Suprapubic skin (tissue), 4 donors: Measurements from ENCODE around the gene SLC6A6. TPM values are rescaled to one million over a fixed set of nuclear protein-coding genes. Genes with fewer than 3 reads are reported as not detected.

Source experiments
- DNase-seq, 2 donors: peaks; one replicate each; pipeline ENCODE4 v3.0.0-alpha.2; 2019; ENCODE audit warnings: low spot score in 2 of 2
- H3K27ac ChIP-seq: fragments of 200-600 bp; sonication (generic); one replicate; pipeline ENCODE4 v1.5.1; 2019
- H3K27me3 ChIP-seq: fragments of 200-600 bp; sonication (generic); one replicate; pipeline ENCODE4 v1.5.1; 2019
- H3K36me3 ChIP-seq: fragments of 200-600 bp; sonication (generic); one replicate; pipeline ENCODE4 v1.5.1; 2019
- H3K4me1 ChIP-seq: fragments of 200-600 bp; sonication (generic); one replicate; pipeline ENCODE4 v1.5.1; 2019
- H3K4me3 ChIP-seq: fragments of 200-600 bp; sonication (generic); one replicate; pipeline ENCODE4 v1.5.1; 2019; ENCODE audit warnings: mild to moderate bottlenecking
- H3K9me3 ChIP-seq: fragments of 200-600 bp; sonication (generic); one replicate; pipeline ENCODE4 v1.5.1; 2019
- CTCF ChIP-seq, 2 donors: fragments of 200-600 bp in 1 of 2; fragments of 450-650 bp in 1 of 2; sonication (generic) in 1 of 2; IDR thresholded peaks; one replicate each; pipeline ENCODE4 v1.5.1; 2016 to 2019; ENCODE audit warnings: antibody characterized with exemption in 2 of 2, mild to moderate bottlenecking in 1 of 2, moderate library complexity in 1 of 2
- EP300 ChIP-seq: sonication (generic); formaldehyde crosslinking; IDR thresholded peaks from one replicate; pipeline ENCODE4 v1.6.1; 2017; ENCODE audit warnings: antibody characterized with exemption
- POLR2A ChIP-seq, 2 donors: fragments of 450-650 bp; IDR thresholded peaks; one replicate each; pipeline ENCODE4 v1.6.1; 2017; ENCODE audit warnings: antibody characterized with exemption in 2 of 2, mild to moderate bottlenecking in 2 of 2, moderate library complexity in 2 of 2
- POLR2AphosphoS5 ChIP-seq, 3 donors: sonication (generic); formaldehyde crosslinking; IDR thresholded peaks; one replicate each; pipeline ENCODE4 v1.6.1; 2017; ENCODE audit warnings: antibody characterized with exemption in 3 of 3
- whole genome bisulfite sequencing: methylation state at CpG from one replicate; pipeline ENCODE4 v1.1.5; 2018; 5-methylcytosine and 5-hydroxymethylcytosine counted together
- total RNA-seq, 4 donors: library from RNA; depleted of rRNA; stranded (reverse); fragments of >200 nt; gene quantifications; one replicate each; pipeline ENCODE4 v1.1.0, GENCODE V29; 2016

SLC6A6 gene
- total RNA-seq, 4 donors from 2014 or later = 85.4 to 149 (median 102) TPM

- 55% methylated on average over 7 of the region's 7 CpGs for whole genome bisulfite sequencing
Observed at GRCh38 chr3:14488286-14489041, 86.1 kb downstream of the SLC6A6 start.

GRCh38 chr3:14489641-14490040 is 87.2 kb downstream of the SLC6A6 start:
- no peak for TF ChIP-seq EP300
- TF ChIP-seq POLR2A (IDR thresholded peaks at IDR 0.05) = no peak
- TF ChIP-seq POLR2AphosphoS5 (IDR thresholded peaks at IDR 0.05) = no peak
- no peak for TF ChIP-seq CTCF (IDR thresholded peaks at IDR 0.05)
- 85% methylated on average over 2 of the region's 7 CpGs for WGBS
- no peak overlapping the region for H3K4me3 ChIP-seq
- no peak overlapping the region for H3K27ac ChIP-seq
- H3K36me3 ChIP-seq = peaks cover 39% of the 10 kb centered on the region
- DNase-seq = no peak
- H3K9me3 ChIP-seq = no peaks in the 10 kb centered on the region
- H3K4me1 ChIP-seq = peaks cover 12% of the 10 kb centered on the region
- H3K27me3 ChIP-seq = no peaks in the 10 kb centered on the region

More at GRCh38 chr3:14488286-14489041, 86.1 kb downstream of the SLC6A6 start:
- peaks cover 45% of the 10 kb centered on the region for H3K36me3 ChIP-seq
- H3K4me3 ChIP-seq = no peak overlapping the region
- TF ChIP-seq CTCF (IDR thresholded peaks at IDR 0.05) = no peak
- no peak for TF ChIP-seq EP300
- TF ChIP-seq POLR2AphosphoS5 (IDR thresholded peaks at IDR 0.05) = no peak
- TF ChIP-seq POLR2A (IDR thresholded peaks at IDR 0.05) = no peak
- H3K27me3 ChIP-seq = no peaks in the 10 kb centered on the region
- no peaks in the 10 kb centered on the region for H3K9me3 ChIP-seq
- H3K4me1 ChIP-seq = peaks cover 12% of the 10 kb centered on the region
- DNase-seq = no peak
- no peak overlapping the region for H3K27ac ChIP-seq

- no peak for TF ChIP-seq POLR2AphosphoS5 (IDR thresholded peaks at IDR 0.05)
- TF ChIP-seq POLR2A (IDR thresholded peaks at IDR 0.05) = no peak
- no peak for TF ChIP-seq EP300
- TF ChIP-seq CTCF (IDR thresholded peaks at IDR 0.05) = no peak
- DNase-seq = no peak
- peaks cover 36% of the 10 kb centered on the region for H3K36me3 ChIP-seq
- no peak overlapping the region for H3K27ac ChIP-seq
- no peaks in the 10 kb centered on the region for H3K9me3 ChIP-seq
- 81% methylated on average over 4 of the region's 4 CpGs for WGBS
- H3K4me3 ChIP-seq = no peak overlapping the region
- peaks cover 12% of the 10 kb centered on the region for H3K4me1 ChIP-seq
- H3K27me3 ChIP-seq = no peaks in the 10 kb centered on the region
Observed at GRCh38 chr3:14490255-14490654, 87.8 kb downstream of the SLC6A6 start.

GRCh38 chr3:14490831-14491230 is 88.4 kb downstream of the SLC6A6 start:
- peaks cover 33% of the 10 kb centered on the region for H3K36me3 ChIP-seq
- no peaks in the 10 kb centered on the region for H3K27me3 ChIP-seq
- no peaks in the 10 kb centered on the region for H3K9me3 ChIP-seq
- TF ChIP-seq POLR2A (IDR thresholded peaks at IDR 0.05) = no peak
- no peak for TF ChIP-seq CTCF (IDR thresholded peaks at IDR 0.05)
- no peak for TF ChIP-seq EP300
- TF ChIP-seq POLR2AphosphoS5 (IDR thresholded peaks at IDR 0.05) = no peak
- H3K4me3 ChIP-seq = no peak overlapping the region
- 66% methylated on average over 2 of the region's 2 CpGs for WGBS
- peaks cover 12% of the 10 kb centered on the region for H3K4me1 ChIP-seq
- no peak overlapping the region for H3K27ac ChIP-seq
- no peak for DNase-seq

- Histone ChIP-seq H3K27ac (no peak overlapping the region), H3K4me1 (peaks cover 12% of the 10 kb centered on the region), H3K36me3 (peaks cover 26% of the 10 kb centered on the region), H3K4me3 (no peak overlapping the region), H3K9me3 (no peaks in the 10 kb centered on the region), H3K27me3 (no peaks in the 10 kb centered on the region)
- peak in 1 of 2 donors; percentile 36 for DNase-seq
- TF ChIP-seq CTCF (IDR thresholded peaks at IDR 0.05) (no peak), POLR2AphosphoS5 (IDR thresholded peaks at IDR 0.05) (no peak), POLR2A (IDR thresholded peaks at IDR 0.05) (no peak), EP300 (no peak)
- WGBS = 92% methylated on average over 17 of the region's 17 CpGs
Observed at GRCh38 chr3:14491396-14492190, 89.2 kb downstream of the SLC6A6 start.
